GM12878 (cell line): Measurements from ENCODE around the gene REPS1. TPM values are rescaled to one million over a fixed set of nuclear protein-coding genes. Genes with fewer than 3 reads are reported as not detected.

Source experiments
- ATAC-seq: fragments of 200-7000 bp; cut with Tn5 transposase; 3 replicates; pipeline ENCODE4 v1.9.1; 2020; ENCODE audit warnings: mild to moderate bottlenecking, moderate library complexity
- BruUV-seq: library from RNA; stranded (reverse); fragments of 400-500 nt; replicated peaks from 2 replicates; lab custom pipeline; 2021; lab: Mats Ljungman, UMichigan
- CTCF ChIA-PET: fragments of 300-600 bp; sonication (Branson Sonifier 250); formaldehyde crosslinking; extraction: SDS; loops from one replicate; lab custom pipeline; 2021; ENCODE audit warnings: inconsistent platforms; lab: Yijun Ruan, JAX
- POLR2A ChIA-PET: fragments of 350-600 bp; formaldehyde crosslinking; extraction: SDS; loops from one replicate; lab custom pipeline; 2021; ENCODE audit warnings: inconsistent platforms; lab: Charles Lee
- RAD21 ChIA-PET: fragments of 300-600 bp; sonication (Branson Sonifier 250); formaldehyde crosslinking; loops from one replicate; lab custom pipeline; 2023; ENCODE audit warnings: antibody characterized with exemption; ENCODE audit not compliant: unreplicated experiment; lab: Charles Lee
- SMC1A ChIA-PET: fragments of 300-600 bp; sonication (Branson Sonifier 250); formaldehyde crosslinking; loops from one replicate; lab custom pipeline; 2023; ENCODE audit not compliant: unreplicated experiment, uncharacterized antibody; lab: Charles Lee
- DNase-seq: peaks from one replicate; pipeline ENCODE4 v3.0.0-alpha.2; 2011; ENCODE audit warnings: low read depth, low spot score
- FAIRE-seq: peaks from 3 replicates; lab custom pipeline; 2011; peaks lifted over from hg19 to GRCh38; lab: Jason Lieb, UNC
- H2AFZ ChIP-seq: 2 replicates; pipeline ENCODE4 v1.6.0; 2011; ENCODE audit warnings: low read depth, low read length, control low read depth; ENCODE audit not compliant: control insufficient read depth
- H3K27ac ChIP-seq: 2 replicates; pipeline ENCODE4 v1.5.1; 2011; ENCODE audit warnings: control low read depth; ENCODE audit not compliant: control insufficient read depth, insufficient read depth
- H3K27me3 ChIP-seq, 2 experiments: replicated peaks in 1 of 2; 2 replicates each; pipeline versions ENCODE4 v1.6.0 to v1.6.1; 2011; ENCODE audit warnings: low read length in 1 of 2; ENCODE audit not compliant: control insufficient read depth in 2 of 2, insufficient read depth in 2 of 2
- H3K36me3 ChIP-seq, 2 experiments: 2 replicates each; pipeline ENCODE4 v1.5.1; 2011; ENCODE audit warnings: low read length in 1 of 2; ENCODE audit not compliant: control insufficient read depth in 2 of 2, insufficient read depth in 2 of 2
- H3K4me1 ChIP-seq: 2 replicates; pipeline ENCODE4 v1.6.1; 2011; ENCODE audit warnings: mild to moderate bottlenecking, low read length, moderate library complexity, mixed read lengths; ENCODE audit not compliant: control insufficient read depth, insufficient read depth
- H3K4me2 ChIP-seq: 2 replicates; pipeline ENCODE4 v1.6.0; 2011; ENCODE audit warnings: control low read depth; ENCODE audit not compliant: control insufficient read depth, insufficient read depth
- H3K4me3 ChIP-seq: fragments of 200-600 bp; sonication (generic); 2 replicates; pipeline ENCODE4 v1.5.1; 2016
- H3K79me2 ChIP-seq: 2 replicates; pipeline ENCODE4 v1.6.0; 2011; ENCODE audit warnings: low read length; ENCODE audit not compliant: control insufficient read depth, insufficient read depth
- H3K9ac ChIP-seq: 2 replicates; pipeline ENCODE4 v1.8.0; 2011; ENCODE audit warnings: low read length, control low read depth, mixed read lengths; ENCODE audit not compliant: control insufficient read depth, insufficient read depth
- H3K9me3 ChIP-seq: replicated peaks from 3 replicates; pipeline ENCODE4 v1.5.1; 2011; ENCODE audit warnings: mild to moderate bottlenecking, low read length; ENCODE audit not compliant: control insufficient read depth, insufficient read depth
- H4K20me1 ChIP-seq: 2 replicates; pipeline ENCODE4 v1.6.0; 2011; ENCODE audit not compliant: control insufficient read depth, insufficient read depth
- DPF2 ChIP-seq: fragments of 450-650 bp; IDR thresholded peaks from 2 replicates; pipeline ENCODE4 v1.6.1; 2017; ENCODE audit warnings: mild to moderate bottlenecking
- HCFC1 ChIP-seq: fragments of 150-350 bp; IDR thresholded peaks from 2 replicates; pipeline ENCODE4 v1.6.1; 2014; ENCODE audit warnings: low read length
- HDGF ChIP-seq: fragments of 450-650 bp; IDR thresholded peaks from 2 replicates; pipeline ENCODE4 v1.6.1; 2016; ENCODE audit warnings: antibody characterized with exemption
- NR2C1 ChIP-seq: fragments of 450-650 bp; IDR thresholded peaks from 2 replicates; pipeline ENCODE4 v1.6.1; 2017; ENCODE audit warnings: antibody characterized with exemption, mild to moderate bottlenecking, moderate library complexity
- POLR2AphosphoS2 ChIP-seq: IDR thresholded peaks from 2 replicates; pipeline ENCODE4 v1.6.1; 2011; ENCODE audit warnings: low read depth, mild to moderate bottlenecking, low read length, improper control_type of control experiment, moderate library complexity
- RAD51 ChIP-seq: fragments of 450-650 bp; IDR thresholded peaks from 2 replicates; pipeline ENCODE4 v1.6.1; 2016; ENCODE audit warnings: moderate library complexity, mild to moderate bottlenecking, inconsistent platforms
- RELB ChIP-seq: fragments of 450-650 bp; IDR thresholded peaks from 2 replicates; pipeline ENCODE4 v1.6.1; 2017; ENCODE audit warnings: low read depth, mild to moderate bottlenecking, moderate library complexity
- RFX5 ChIP-seq: IDR thresholded peaks from 2 replicates; pipeline ENCODE4 v1.6.1; 2011; ENCODE audit warnings: low read depth, low read length, improper control_type of control experiment
- SKIL ChIP-seq: fragments of 450-650 bp; IDR thresholded peaks from 2 replicates; pipeline ENCODE4 v1.6.1; 2017; ENCODE audit warnings: mild to moderate bottlenecking, low read depth, inconsistent platforms; ENCODE audit not compliant: poor library complexity, severe bottlenecking
- SMAD5 ChIP-seq: IDR thresholded peaks from 2 replicates; pipeline ENCODE4 v1.6.1; 2016; ENCODE audit warnings: antibody characterized with exemption, low read depth
- STAT1 ChIP-seq: fragments of 450-650 bp; conservative IDR thresholded peaks from 2 replicates; pipeline ENCODE4 v1.6.1; 2014; ENCODE audit warnings: antibody characterized with exemption, mild to moderate bottlenecking
- ZBTB4 ChIP-seq: fragments of 450-650 bp; formaldehyde crosslinking; IDR thresholded peaks from 2 replicates; pipeline ENCODE4 v1.4.0; 2022; ENCODE audit warnings: mild to moderate bottlenecking, moderate library complexity
- ZBTB40 ChIP-seq: fragments of 450-650 bp; IDR thresholded peaks from 2 replicates; pipeline ENCODE4 v1.6.1; 2016; ENCODE audit warnings: mild to moderate bottlenecking, moderate library complexity, borderline replicate concordance
- WGBS: methylation state at CpG from one replicate; pipeline ENCODE4 v1.1.6; 2016; ENCODE audit warnings: low lambda C conversion rate; ENCODE audit not compliant: insufficient replicate concordance, insufficient coverage; ENCODE audit errors: missing lambda C conversion rate; 5-methylcytosine and 5-hydroxymethylcytosine counted together
- in situ Hi-C: fragments of 300-500 bp; cut with MboI; formaldehyde crosslinking; loops from 9 replicates; pipeline ENCODE4 v1.14.3; 2018; ENCODE audit warnings: mixed read lengths
- intact Hi-C: fragments of 100-400 bp; cut with micrococcal nuclease; formaldehyde crosslinking; loops from one replicate; pipeline ENCODE4 v1.14.2; 2022; ENCODE audit not compliant: unreplicated experiment
- polyA plus RNA-seq, 11 experiments: library from polyadenylated mRNA; depleted of rRNA in 4 of 11; unstranded in 6 of 11; stranded (reverse) in 5 of 11; fragments of >200 nt; fragmentation: Nextera tagmentation in 4 of 11; fragmentation: Illumina TruSeq in 1 of 11; extraction: Ambion mirVana in 4 of 11; extraction: Trizol in 1 of 11; gene quantifications; 1 replicate in 1 of 11; 2 replicates in 10 of 11; pipeline versions ENCODE4 v1.2.1 to v1.2.3, GENCODE V29; 2011 to 2016; ENCODE audit warnings: inconsistent platforms in 2 of 11, missing spikeins in 2 of 11, low read depth in 1 of 11
- total RNA-seq, 4 experiments: library from RNA; depleted of rRNA in 3 of 4; stranded (reverse); fragments of >200 nt in 3 of 4; fragmentation: Illumina TruSeq in 1 of 4; extraction: Trizol in 1 of 4; gene quantifications; 2 replicates each; pipeline versions ENCODE4 v1.2.1 to v1.2.3, GENCODE V29; 2013 to 2021

Gene REPS1
- total and polyA plus RNA-seq, 10 of the 15 experiments (the other 5 are each of a cell fraction or from before 2014, with no cell fraction given): 13.7 to 59.3 (median 31.7) TPM

GRCh38 chr6:139006477-139006876 is 18.4 kb upstream of the REPS1 start:
- Histone ChIP-seq H3K79me2 (no peaks in the 10 kb centered on the region), H3K9ac (no peak overlapping the region), H3K27me3 (no peaks in the 10 kb centered on the region), H3K36me3 (no peaks in the 10 kb centered on the region), H3K4me1 (no peaks in the 10 kb centered on the region), H2AFZ (no peak overlapping the region), H3K4me2 (no peak overlapping the region), H3K9me3 (no peaks in the 10 kb centered on the region), H3K4me3 (no peak overlapping the region), H3K27ac (no peak overlapping the region), H4K20me1 (no peaks in the 10 kb centered on the region)
- DNase-seq (no peak), FAIRE-seq (no peak), ATAC-seq (no peak)
- in situ Hi-C loops (no loop called here), intact Hi-C loops (no loop called here)
- SMC1A ChIA-PET: interaction anchor here (0.9 kb wide), 1 partner anchor 11 kb away, joined by 5 read pairs; no protein-coding TSS in a partner anchor
- 56% methylated on average over 3 of the region's 3 CpGs for WGBS
- BruUV-seq: no TSS peak
- RAD21 ChIA-PET: no interaction called here
- POLR2A ChIA-PET: no interaction called here
- CTCF ChIA-PET: no interaction called here
- TF ChIP-seq NR2C1: no peak
- TF ChIP-seq SKIL: no peak
- no peak for TF ChIP-seq STAT1
- TF ChIP-seq HDGF: no peak
- no peak for TF ChIP-seq SMAD5
- TF ChIP-seq RFX5: no peak
- TF ChIP-seq POLR2AphosphoS2: no peak
- TF ChIP-seq DPF2: no peak
- TF ChIP-seq ZBTB40: no peak
- no peak for TF ChIP-seq RAD51
- no peak for TF ChIP-seq HCFC1
- TF ChIP-seq RELB: no peak
- no peak for TF ChIP-seq ZBTB4 (CRISPR knock-in tag)
